ENCODE results near the gene FUOM.

The FUOM gene

DNA sequence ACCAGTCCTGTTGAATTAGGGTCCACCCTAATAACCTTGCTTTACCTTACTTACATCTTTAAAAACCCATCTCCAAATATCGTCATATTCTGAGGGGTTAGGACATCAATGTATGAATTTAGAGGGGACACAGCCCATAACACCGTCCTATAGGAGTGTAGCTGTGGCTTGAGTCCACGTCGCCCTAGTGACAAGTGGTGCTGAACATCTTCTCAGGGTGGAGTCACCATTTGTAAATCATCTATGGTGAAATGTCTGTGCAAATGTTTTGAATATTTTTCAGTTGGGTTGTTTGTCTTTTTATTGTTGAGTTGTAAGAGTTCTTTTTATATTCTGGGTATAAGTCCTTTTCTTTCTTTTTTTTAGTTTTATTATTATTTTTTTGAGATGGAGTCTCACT lies 15.8 kb downstream of the FUOM start:
- Mint-ChIP-seq H3K4me1 (no peaks in the 10 kb centered on the region), H3K4me3 (no peak overlapping the region), H3K36me3 (ENCODE audit: low read depth) (no peaks in the 10 kb centered on the region), H3K9me3 (peaks cover 5% of the 10 kb centered on the region), H3K27me3 (ENCODE audit: low read depth) (peaks cover 27% of the 10 kb centered on the region), H3K27ac (no peak overlapping the region)
- TF ChIP-seq, protein P1, sequence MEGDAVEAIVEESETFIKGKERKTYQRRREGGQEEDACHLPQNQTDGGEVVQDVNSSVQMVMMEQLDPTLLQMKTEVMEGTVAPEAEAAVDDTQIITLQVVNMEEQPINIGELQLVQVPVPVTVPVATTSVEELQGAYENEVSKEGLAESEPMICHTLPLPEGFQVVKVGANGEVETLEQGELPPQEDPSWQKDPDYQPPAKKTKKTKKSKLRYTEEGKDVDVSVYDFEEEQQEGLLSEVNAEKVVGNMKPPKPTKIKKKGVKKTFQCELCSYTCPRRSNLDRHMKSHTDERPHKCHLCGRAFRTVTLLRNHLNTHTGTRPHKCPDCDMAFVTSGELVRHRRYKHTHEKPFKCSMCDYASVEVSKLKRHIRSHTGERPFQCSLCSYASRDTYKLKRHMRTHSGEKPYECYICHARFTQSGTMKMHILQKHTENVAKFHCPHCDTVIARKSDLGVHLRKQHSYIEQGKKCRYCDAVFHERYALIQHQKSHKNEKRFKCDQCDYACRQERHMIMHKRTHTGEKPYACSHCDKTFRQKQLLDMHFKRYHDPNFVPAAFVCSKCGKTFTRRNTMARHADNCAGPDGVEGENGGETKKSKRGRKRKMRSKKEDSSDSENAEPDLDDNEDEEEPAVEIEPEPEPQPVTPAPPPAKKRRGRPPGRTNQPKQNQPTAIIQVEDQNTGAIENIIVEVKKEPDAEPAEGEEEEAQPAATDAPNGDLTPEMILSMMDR (IDR thresholded peaks at IDR 0.05; ENCODE audit: unreplicated experiment in 3 of 3) = no peak

DNA sequence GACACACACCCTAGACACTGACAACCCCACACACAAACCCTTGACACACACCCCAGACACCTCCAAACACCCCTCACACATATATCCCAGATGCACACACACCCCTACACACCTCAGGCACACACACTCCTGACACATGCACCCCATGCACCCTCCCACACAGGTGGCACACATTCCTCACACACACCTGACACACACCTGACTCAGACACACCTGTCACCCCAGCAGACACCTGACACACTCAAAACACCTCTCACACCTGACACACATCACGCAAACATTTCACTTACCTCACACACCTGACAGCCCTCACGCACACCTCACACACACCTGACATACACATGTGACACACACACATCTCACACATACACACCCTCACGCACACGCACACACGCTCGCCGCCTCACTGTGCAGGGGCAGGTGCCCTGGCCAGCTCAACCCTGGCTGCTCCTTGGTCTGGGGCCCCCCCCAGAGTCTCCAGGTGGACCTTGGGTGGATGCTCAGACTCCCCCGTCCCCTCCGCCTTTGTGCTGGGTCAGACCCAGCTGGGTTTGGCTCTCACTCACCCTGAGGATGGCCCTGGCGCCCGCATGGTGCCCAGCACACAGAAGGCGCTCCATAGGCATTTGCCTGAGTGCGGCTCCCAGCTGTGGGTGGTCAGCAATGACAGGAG lies 18.0 kb downstream of the FUOM start:
- peaks cover 5% of the 10 kb centered on the region for H3K9me3 Mint-ChIP-seq
- TF ChIP-seq, protein P1 (IDR thresholded peaks at IDR 0.05; ENCODE audit: unreplicated experiment in 3 of 3) = no peak
- H3K27ac Mint-ChIP-seq = no peak overlapping the region
- no peaks in the 10 kb centered on the region for H3K4me1 Mint-ChIP-seq
- no peak overlapping the region for H3K4me3 Mint-ChIP-seq
- H3K27me3 Mint-ChIP-seq (ENCODE audit: low read depth) = peaks cover 25% of the 10 kb centered on the region
- no peaks in the 10 kb centered on the region for H3K36me3 Mint-ChIP-seq (ENCODE audit: low read depth)

DNA sequence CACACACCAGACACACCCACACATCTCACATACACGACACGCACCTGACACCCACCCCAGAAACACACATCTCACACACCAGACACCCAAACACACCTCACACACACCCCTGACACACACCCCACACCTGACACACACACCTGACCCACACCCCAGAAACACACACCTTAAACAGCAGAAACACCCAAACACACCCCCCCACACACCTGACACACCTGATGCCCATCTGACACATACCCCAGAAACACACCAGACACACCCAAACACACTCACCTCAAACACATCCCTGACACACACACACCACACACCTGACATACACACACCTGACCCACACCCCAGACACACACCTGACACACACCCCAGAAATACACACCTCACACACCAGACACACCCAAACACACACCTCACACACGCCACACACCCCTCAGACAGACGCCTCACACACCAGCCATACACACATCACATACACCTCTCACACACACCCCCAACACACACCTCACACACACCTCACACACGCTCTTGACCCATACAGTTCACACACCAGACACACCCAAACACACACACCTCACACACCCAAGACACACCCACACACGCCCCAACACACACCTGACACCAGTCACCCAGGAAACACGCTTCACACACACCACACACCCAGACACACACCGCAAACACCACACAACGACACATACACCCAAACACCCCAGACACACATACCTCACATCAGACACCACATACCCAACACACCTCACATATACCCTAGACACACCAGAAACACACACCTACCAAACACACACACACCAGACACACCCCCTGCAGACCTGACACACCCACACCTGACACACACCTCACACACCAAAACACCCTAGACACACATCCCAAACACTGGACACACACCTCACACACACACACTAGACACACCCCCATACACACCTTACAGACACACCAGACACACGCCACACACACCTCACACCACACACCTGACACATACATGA lies 19.4 kb downstream of the FUOM start:
- H3K9me3 Mint-ChIP-seq = peaks cover 7% of the 10 kb centered on the region

DNA sequence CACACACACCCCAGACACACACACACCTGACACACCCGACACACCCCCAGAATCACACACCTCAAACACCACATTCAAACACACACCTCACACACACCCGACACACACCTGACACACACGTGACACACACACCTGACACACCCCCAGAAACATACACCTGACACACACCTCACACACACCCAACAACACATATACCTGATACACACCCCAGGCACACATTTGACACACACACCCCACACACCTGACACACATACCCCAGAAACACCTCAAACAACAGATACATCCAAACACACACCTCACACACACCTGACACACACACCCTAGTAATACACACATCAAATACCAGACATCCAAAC lies 20.5 kb downstream of the FUOM start:
- TF ChIP-seq, protein P1 (IDR thresholded peaks at IDR 0.05; ENCODE audit: unreplicated experiment in 3 of 3) = no peak
- Mint-ChIP-seq H3K4me1 (no peaks in the 10 kb centered on the region), H3K27me3 (ENCODE audit: low read depth) (peaks cover 34% of the 10 kb centered on the region), H3K36me3 (ENCODE audit: low read depth) (no peaks in the 10 kb centered on the region), H3K9me3 (peaks cover 14% of the 10 kb centered on the region), H3K4me3 (no peak overlapping the region), H3K27ac (no peak overlapping the region)

More for the DNA sequence above, 19.4 kb downstream of the FUOM start:
- TF ChIP-seq, protein P1 (IDR thresholded peaks at IDR 0.05; ENCODE audit: unreplicated experiment in 3 of 3) = no peak
- H3K4me3 Mint-ChIP-seq = no peak overlapping the region
- no peak overlapping the region for H3K27ac Mint-ChIP-seq
- peaks cover 29% of the 10 kb centered on the region for H3K27me3 Mint-ChIP-seq (ENCODE audit: low read depth)
- no peaks in the 10 kb centered on the region for H3K4me1 Mint-ChIP-seq
- no peaks in the 10 kb centered on the region for H3K36me3 Mint-ChIP-seq (ENCODE audit: low read depth)

DNA sequence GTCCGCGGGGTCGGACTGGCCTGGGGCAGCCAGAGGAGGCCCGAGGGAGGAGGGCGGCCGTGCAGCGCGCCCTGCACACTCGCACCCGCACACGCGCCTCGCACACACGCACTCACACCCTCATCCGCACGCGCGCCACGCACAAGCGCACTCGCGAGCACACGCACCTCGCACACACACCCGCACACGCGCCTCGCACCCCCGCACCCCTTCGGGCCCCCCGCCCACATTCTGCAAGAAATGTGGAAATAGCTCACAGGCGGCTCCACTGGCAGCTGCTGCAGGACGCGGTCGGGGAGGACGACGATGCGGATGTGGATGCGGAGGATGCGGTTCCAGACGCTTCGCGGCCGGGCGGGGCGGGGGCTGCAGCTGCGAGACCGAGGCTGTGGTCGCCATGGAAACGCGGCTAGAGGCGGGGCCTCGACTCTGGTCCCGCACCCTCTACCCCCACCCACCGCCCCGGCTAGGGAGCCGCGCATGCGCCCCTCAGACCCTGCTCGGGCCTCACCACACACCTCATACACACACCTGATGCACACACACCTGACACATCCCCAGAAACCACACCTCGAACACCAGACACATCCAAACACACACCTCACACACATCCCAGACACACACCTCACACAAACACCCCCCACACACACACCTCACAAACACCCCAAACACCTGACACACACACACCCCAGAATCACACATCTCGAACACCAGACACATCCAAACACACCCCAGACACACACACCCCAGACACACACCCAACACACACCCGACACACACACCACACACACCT lies 21.0 kb downstream of the FUOM start, which contains the start of gene CALY:
Gene CALY (minus strand): TSS at position 320 of the 793 bp plus-strand sequence. CDS start 7,907 bp downstream, outside the sequence.
- TF ChIP-seq, protein P1 (IDR thresholded peaks at IDR 0.05; ENCODE audit: unreplicated experiment in 3 of 3) = no peak
- peaks cover 17% of the 10 kb centered on the region for H3K9me3 Mint-ChIP-seq
- no peak within 1 kb of the TSS for H3K27ac Mint-ChIP-seq
- peaks cover 39% of the 10 kb centered on the region for H3K27me3 Mint-ChIP-seq (ENCODE audit: low read depth)
- H3K36me3 Mint-ChIP-seq (ENCODE audit: low read depth) = no peaks in the 10 kb centered on the region
- H3K4me1 Mint-ChIP-seq = no peaks in the 10 kb centered on the region
- H3K4me3 Mint-ChIP-seq = peak within 1 kb of the TSS in 2 of 3 experiments; percentile 42 to 43
